MCF 10A (cell line): ENCODE results near the gene HTR1D. TPM values are rescaled to one million over a fixed set of nuclear protein-coding genes. Genes with fewer than 3 reads are reported as not detected.
A peak's percentile ranks its signal among the peaks of the same experiment; 100 is the strongest.

Source experiments
- BruUV-seq: library from RNA; stranded (reverse); fragments of 400-500 nt; replicated peaks from 2 replicates; lab custom pipeline; 2021; lab: Mats Ljungman, UMichigan
- CTCF ChIA-PET: fragments of 300-600 bp; sonication (Branson Sonifier 250); formaldehyde crosslinking; extraction: SDS; loops from one replicate; lab custom pipeline; 2021; ENCODE audit warnings: antibody characterized with exemption, inconsistent platforms; lab: Yijun Ruan, JAX
- POLR2A ChIA-PET: fragments of 300-600, 350-650 bp; sonication (Branson Sonifier 250); formaldehyde crosslinking; extraction: SDS; loops from one replicate; lab custom pipeline; 2020; ENCODE audit warnings: antibody characterized with exemption, inconsistent platforms; lab: Yijun Ruan, JAX
- DNase-seq: peaks from one replicate; pipeline ENCODE4 v3.0.0-alpha.2; 2018; ENCODE audit not compliant: unreplicated experiment
- H3K27ac Mint-ChIP-seq: one replicate; pipeline ENCODE4 v1.8.0; 2022; ENCODE audit warnings: mild to moderate bottlenecking, low read depth, mixed read lengths; ENCODE audit not compliant: unreplicated experiment
- H3K27me3 Mint-ChIP-seq: one replicate; pipeline ENCODE4 v1.8.0; 2022; ENCODE audit warnings: mixed read lengths; ENCODE audit not compliant: insufficient read depth, unreplicated experiment
- H3K36me3 Mint-ChIP-seq: one replicate; pipeline ENCODE4 v1.8.0; 2022; ENCODE audit warnings: mild to moderate bottlenecking, moderate library complexity, mixed read lengths; ENCODE audit not compliant: insufficient read depth, unreplicated experiment
- H3K4me1 Mint-ChIP-seq: one replicate; pipeline ENCODE4 v1.8.0; 2022; ENCODE audit warnings: mixed read lengths; ENCODE audit not compliant: insufficient read depth, unreplicated experiment
- H3K4me3 Mint-ChIP-seq: one replicate; pipeline ENCODE4 v1.8.0; 2022; ENCODE audit warnings: mild to moderate bottlenecking, moderate library complexity, mixed read lengths; ENCODE audit not compliant: unreplicated experiment
- H3K9me3 Mint-ChIP-seq: one replicate; pipeline ENCODE4 v1.8.0; 2022; ENCODE audit warnings: mixed read lengths; ENCODE audit not compliant: unreplicated experiment
- intact Hi-C: fragments of 100-400 bp; cut with micrococcal nuclease; formaldehyde crosslinking; loops from 2 replicates; pipeline ENCODE4 v1.14.1; 2022
- total RNA-seq: library from RNA; stranded (reverse); gene quantifications from 2 replicates; pipeline ENCODE4 v1.2.3, GENCODE V29; 2022
- TF ChIP-seq, protein P1 (sequence below): fragments of 200-600 bp; IDR thresholded peaks from one replicate; pipeline ENCODE4 v1.8.0; 2022; ENCODE audit warnings: antibody characterized with exemption, mild to moderate bottlenecking; ENCODE audit not compliant: unreplicated experiment

HTR1D gene
- total RNA-seq, 1 experiment from 2014 or later: 0.35 TPM

DNA sequence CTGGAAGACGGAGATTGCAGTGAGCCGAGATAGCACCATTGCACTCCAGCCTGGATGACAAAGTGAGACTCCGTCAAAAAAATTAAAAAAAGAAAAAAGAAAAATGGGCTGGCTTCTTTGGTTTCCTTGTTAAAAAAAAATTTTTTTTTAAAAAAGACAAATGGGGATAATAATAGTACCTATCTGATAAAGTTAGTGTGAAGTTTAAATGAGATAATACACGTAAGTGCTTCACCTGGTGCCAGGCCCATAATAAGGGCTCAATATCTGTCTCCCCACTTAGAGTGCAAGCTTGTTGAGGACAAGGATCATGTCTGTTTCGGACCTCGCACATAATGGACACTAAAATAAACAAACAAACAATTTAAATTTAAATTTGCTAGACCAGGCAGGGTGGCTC lies 30.0 kb upstream of the HTR1D start:
- TF ChIP-seq, protein P1, sequence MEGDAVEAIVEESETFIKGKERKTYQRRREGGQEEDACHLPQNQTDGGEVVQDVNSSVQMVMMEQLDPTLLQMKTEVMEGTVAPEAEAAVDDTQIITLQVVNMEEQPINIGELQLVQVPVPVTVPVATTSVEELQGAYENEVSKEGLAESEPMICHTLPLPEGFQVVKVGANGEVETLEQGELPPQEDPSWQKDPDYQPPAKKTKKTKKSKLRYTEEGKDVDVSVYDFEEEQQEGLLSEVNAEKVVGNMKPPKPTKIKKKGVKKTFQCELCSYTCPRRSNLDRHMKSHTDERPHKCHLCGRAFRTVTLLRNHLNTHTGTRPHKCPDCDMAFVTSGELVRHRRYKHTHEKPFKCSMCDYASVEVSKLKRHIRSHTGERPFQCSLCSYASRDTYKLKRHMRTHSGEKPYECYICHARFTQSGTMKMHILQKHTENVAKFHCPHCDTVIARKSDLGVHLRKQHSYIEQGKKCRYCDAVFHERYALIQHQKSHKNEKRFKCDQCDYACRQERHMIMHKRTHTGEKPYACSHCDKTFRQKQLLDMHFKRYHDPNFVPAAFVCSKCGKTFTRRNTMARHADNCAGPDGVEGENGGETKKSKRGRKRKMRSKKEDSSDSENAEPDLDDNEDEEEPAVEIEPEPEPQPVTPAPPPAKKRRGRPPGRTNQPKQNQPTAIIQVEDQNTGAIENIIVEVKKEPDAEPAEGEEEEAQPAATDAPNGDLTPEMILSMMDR: no peak
- CTCF ChIA-PET: interaction anchor here (0.6 kb wide), 2 partner anchors 10 to 540 kb away, joined by 3 read pairs; no protein-coding TSS in a partner anchor
- BruUV-seq: no TSS peak
- H3K4me1 Mint-ChIP-seq: no peaks in the 10 kb centered on the region
- H3K4me3 Mint-ChIP-seq: no peak overlapping the region
- H3K27ac Mint-ChIP-seq: no peak overlapping the region
- POLR2A ChIA-PET: interaction anchor here (0.7 kb wide), 1 partner anchor 139 kb away, joined by 3 read pairs; no protein-coding TSS in a partner anchor
- intact Hi-C loops: no loop called here
- no peaks in the 10 kb centered on the region for H3K9me3 Mint-ChIP-seq
- no peaks in the 10 kb centered on the region for H3K36me3 Mint-ChIP-seq
- no peak for DNase-seq
- H3K27me3 Mint-ChIP-seq: no peaks in the 10 kb centered on the region

DNA sequence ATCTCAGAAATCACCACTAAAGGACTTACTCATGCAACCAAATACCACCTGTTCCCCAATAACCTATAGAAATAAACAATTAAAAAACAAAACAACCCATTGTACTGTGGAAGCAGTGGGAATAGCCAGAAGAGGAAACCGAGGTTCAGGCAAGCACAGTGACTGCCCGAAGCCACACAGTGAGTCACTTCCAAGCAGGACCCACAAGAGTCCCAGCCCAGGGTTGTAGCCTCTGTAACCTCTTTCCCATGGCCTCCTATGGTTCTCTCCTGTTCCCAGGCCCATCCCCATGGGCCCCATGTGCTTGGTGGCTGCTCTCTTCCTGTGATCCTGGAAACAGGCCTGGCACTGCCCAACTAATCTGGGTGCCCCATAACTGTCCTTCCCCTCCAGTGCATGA lies 29.0 kb upstream of the HTR1D start:
- ChIA-PET POLR2A (no interaction called here), CTCF (no interaction called here)
- intact Hi-C loops: no loop called here
- no TSS peak for BruUV-seq
- no peak for DNase-seq
- Mint-ChIP-seq H3K4me1 (no peaks in the 10 kb centered on the region), H3K36me3 (no peaks in the 10 kb centered on the region), H3K27ac (no peak overlapping the region), H3K27me3 (no peaks in the 10 kb centered on the region), H3K4me3 (no peak overlapping the region), H3K9me3 (no peaks in the 10 kb centered on the region)
- TF ChIP-seq, protein P1: no peak

DNA sequence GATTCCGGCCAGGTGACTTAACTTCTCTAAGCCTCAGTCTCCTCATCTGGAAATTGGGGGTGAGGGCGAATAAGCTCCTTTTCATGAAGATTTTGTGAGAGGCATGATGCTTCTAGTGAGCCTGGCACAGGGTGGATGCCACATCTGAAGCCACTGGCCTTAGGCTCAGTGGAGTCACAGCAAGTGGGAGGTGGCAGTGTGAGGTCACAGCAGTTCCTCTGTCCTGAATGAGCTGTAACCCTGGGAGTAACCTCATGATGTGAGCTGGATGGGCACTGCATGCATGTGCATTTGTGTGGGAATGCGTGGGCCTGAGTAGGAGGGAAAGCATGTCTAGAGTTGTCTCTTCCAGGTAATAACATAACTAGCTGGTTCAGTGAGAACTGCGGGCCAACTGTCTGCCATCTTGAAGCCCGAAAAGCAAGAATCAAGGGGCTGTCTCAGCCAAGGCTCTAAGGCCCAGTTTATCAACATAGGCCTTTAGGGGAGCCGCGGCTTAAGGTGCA lies 27.0 kb upstream of the HTR1D start:
- Mint-ChIP-seq H3K27ac (no peak overlapping the region), H3K36me3 (no peaks in the 10 kb centered on the region), H3K9me3 (no peaks in the 10 kb centered on the region), H3K27me3 (no peaks in the 10 kb centered on the region), H3K4me3 (no peak overlapping the region), H3K4me1 (no peaks in the 10 kb centered on the region)
- ChIA-PET POLR2A (interaction anchor here (0.9 kb wide), 1 partner anchor 57 kb away, joined by 3 read pairs; no protein-coding TSS in a partner anchor), CTCF (interaction anchor here (0.9 kb wide), 1 partner anchor 31 kb away, joined by 3 read pairs; no protein-coding TSS in a partner anchor)
- BruUV-seq: no TSS peak
- intact Hi-C loops: no loop called here
- DNase-seq: no peak
- TF ChIP-seq, protein P1: no peak

DNA sequence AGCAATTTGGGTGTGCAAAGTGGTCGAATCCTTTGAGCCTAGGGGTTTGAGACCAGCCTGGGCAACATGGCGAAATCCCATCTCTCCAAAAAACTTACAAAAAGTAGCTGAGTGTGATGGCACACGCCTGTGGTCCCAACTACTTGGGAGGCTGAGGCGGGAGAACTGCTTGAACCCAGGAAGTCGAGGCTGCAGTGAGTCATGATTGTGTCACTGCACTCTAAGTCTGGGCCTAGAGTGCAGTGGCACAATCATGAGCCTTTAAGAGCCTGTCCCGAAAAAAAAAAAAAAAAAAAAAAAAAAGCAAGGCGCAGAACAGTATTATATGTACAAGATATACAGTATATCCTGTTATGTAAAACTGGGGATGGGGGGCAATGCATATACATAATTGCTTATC lies 25.1 kb upstream of the HTR1D start:
- DNase-seq: peak; percentile 20
- Mint-ChIP-seq H3K4me1 (no peaks in the 10 kb centered on the region), H3K9me3 (no peaks in the 10 kb centered on the region), H3K36me3 (no peaks in the 10 kb centered on the region), H3K27ac (no peak overlapping the region), H3K27me3 (no peaks in the 10 kb centered on the region), H3K4me3 (no peak overlapping the region)
- BruUV-seq: no TSS peak
- intact Hi-C loops: no loop called here
- TF ChIP-seq, protein P1: no peak
- POLR2A ChIA-PET: interaction anchor here (0.6 kb wide), 1 partner anchor 26 kb away, joined by 3 read pairs; no protein-coding TSS in a partner anchor
- CTCF ChIA-PET: interaction anchor here (0.7 kb wide), 1 partner anchor 283 kb away, joined by 3 read pairs; no protein-coding TSS in a partner anchor
